ENCODE results near the gene RAPGEF6.
A peak's percentile ranks its signal among the peaks of the same experiment; 100 is the strongest.
"Not testable (repeated sequence)": the region's sequence is repeated elsewhere in the genome, so short reads cannot be mapped to it uniquely, and the experiment has no call there.

The RAPGEF6 gene

DNA sequence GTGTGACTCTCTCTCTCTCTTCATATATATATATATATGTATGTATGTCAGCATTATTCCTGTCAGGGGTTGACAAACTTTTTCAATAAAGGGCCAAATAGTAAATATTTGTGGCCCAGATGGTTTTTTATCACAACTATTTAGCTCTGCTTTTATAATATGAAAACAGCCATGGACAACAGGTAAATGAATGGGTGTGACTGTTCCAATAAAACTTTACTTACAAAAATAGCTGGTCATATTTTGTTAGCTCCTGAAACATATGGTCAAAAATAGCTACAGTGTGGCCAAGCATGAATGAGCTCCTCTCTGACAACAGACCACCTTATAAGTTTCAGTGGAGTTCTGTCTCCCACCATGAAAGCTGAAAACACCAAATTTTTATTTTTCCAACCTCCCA lies 21.6 kb downstream of the RAPGEF6 start:
- intact Hi-C loops (cut with DNase I): no loop called here
- DNase-seq: no peak

DNA sequence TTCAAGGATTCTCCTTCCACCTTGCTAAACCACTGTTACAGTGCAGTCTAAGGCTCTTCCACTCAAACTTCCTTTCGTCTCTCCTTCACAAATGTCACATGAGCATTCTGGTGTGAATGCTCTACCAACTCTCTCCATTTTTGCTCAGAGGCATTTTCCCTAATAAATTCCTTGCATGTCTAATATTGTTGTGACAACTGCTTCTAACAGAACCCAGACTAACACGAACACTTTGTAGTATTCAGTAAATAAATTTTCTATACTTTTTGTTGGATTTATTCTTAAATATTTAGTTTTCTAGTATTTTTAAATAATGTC lies 24.0 kb downstream of the RAPGEF6 start:
- intact Hi-C loops (cut with DNase I): no loop called here

DNA sequence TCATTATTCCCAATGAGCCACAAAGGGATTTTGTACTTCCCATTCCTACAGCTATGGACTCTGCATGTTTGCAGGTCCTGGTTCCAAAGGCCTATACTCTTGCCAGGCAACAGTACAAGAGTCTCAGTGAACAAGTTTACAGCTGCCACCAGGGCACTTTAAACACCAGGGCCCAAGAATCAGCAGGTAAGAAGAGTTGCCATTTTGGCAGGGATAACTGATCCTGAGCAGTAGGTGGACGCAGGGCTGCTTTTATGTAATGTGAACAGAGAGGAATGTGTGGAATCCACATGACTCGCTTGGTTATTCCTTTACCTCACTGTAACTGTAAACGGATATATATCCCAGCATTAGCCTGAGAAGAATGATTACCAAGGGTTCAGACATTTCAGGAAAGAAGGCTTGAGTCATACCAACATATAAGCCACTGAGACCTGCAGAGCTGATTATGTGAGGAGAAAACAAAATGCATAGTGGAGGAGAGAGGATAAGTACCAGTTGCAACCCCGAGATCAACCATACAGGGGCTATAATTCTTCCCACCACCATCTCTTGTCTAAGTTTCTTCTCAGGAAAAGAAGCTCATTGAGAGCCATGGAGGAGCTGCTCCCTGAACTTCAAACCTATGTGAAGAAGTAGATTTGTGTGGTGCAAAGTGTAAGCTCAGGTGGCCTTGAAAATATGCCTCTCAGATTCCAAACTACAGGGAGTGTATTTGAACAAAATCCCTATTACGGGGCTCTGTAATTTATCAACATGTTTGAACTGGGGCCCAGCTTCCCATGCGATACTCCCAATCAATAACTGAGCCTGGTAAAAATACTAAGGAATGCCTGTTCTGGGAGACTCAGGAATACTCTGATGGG lies 24.6 kb downstream of the RAPGEF6 start:
- intact Hi-C loops (cut with DNase I): no loop called here
- DNase-seq: no peak

More for the DNA sequence above, 24.0 kb downstream of the RAPGEF6 start:
- no peak for DNase-seq

DNA sequence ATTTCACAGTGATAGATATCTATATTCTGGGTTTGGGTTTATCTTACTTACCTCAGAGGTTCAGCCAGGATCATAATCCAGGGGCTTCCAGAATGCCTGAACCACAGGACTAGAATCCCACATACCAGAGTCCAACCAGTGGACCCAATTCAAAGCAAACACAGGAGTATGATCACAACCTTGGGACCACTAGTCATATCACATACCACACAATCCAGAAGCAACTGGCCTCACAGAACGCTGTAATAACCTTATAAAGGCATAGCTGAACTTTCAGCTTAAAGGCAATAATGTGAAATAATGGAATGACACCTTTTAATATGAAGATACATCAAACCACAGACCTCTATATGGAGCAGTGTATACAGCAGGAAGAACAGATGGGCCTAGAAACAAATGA lies 25.3 kb downstream of the RAPGEF6 start:
- no peak for DNase-seq
- intact Hi-C loops (cut with DNase I): no loop called here

DNA sequence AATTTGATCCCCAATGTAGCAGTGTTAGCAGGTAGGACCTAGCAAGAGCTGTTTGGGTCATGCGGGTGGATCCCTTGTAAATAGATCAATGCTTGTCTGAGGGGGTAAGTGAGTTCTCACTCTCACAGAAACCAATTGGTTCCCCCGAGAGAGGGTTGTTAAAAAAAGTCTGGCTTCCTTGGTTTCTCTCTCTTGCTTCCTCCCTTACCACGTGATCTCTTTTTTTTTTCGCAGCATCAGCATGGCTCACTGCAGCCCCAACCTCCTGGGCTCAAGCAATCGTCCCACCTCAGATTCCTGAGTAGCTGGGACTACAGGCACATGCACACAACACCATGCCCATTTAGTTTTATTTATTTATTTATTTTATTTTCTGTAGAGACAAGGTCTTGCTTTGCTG lies 26.4 kb downstream of the RAPGEF6 start:
- intact Hi-C loops (cut with DNase I): no loop called here
- no peak for DNase-seq

DNA sequence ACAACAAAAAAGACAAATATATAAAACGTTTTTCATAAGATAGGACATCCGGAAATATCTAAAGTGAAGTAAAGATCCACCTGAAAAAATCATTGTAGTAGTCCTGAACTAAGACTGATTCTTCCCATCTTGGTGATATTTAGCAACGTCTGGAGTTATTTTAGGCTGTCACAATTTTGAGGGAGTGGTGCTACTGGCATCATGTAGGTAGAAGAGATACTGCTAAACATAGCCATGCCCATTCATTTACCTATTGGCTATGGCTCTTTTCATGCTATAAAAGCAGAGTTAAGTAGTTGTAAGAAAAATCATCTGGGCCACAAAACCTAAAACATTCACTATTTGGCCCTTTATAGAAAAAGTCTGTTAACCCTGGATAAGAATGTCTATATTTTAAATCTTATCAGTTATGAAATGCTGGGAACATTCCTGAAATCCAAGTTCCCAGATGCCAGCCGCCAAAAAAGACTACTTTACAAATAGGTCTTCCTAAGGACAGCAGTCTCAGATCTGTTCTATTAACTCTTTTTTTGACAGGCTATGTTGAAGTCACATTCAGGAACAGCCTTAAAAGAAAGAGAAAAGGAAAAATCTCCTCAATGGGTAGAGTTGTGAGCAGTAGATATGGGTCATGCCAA lies 27.0 kb downstream of the RAPGEF6 start:
- DNase-seq: no peak
- intact Hi-C loops (cut with DNase I): no loop called here

DNA sequence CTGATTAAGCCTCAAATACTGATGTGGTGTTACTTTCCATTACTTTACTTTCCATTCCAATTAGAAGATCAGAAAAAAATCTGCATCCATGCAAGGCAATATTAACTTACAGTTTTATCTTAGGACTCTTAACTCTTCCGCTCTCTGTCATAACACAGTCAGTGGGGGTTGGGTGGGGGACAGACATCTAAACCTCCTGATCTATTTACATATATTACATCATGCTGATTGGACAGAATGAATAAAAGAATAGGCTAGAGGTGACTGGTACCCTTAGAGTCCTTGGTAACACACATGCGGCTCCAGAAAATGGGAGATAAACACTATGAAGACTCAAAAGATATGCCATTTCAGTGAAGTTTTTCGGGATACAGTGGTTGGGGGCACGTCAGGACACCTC lies 27.6 kb downstream of the RAPGEF6 start:
- no peak for DNase-seq
- intact Hi-C loops (cut with DNase I): no loop called here

DNA sequence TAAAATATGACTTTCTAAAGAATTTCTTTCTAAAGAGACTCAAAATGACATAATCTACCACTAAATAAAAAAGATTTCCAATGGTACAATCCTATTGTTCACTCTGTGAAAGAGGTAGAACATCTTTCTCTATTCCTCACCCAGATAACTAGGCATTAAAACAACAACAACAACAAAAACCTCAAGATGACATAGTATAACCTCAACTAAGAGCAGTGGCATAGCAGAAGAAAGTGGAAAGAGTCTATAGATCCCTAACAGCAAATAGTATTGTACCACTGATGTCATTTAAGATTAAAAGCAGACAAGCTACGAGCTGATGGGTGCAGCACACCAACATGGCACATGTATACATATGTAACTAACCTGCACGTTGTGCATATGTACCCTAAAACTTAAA lies 29.9 kb downstream of the RAPGEF6 start:
- no peak for DNase-seq
- intact Hi-C loops (cut with DNase I): no loop called here

DNA sequence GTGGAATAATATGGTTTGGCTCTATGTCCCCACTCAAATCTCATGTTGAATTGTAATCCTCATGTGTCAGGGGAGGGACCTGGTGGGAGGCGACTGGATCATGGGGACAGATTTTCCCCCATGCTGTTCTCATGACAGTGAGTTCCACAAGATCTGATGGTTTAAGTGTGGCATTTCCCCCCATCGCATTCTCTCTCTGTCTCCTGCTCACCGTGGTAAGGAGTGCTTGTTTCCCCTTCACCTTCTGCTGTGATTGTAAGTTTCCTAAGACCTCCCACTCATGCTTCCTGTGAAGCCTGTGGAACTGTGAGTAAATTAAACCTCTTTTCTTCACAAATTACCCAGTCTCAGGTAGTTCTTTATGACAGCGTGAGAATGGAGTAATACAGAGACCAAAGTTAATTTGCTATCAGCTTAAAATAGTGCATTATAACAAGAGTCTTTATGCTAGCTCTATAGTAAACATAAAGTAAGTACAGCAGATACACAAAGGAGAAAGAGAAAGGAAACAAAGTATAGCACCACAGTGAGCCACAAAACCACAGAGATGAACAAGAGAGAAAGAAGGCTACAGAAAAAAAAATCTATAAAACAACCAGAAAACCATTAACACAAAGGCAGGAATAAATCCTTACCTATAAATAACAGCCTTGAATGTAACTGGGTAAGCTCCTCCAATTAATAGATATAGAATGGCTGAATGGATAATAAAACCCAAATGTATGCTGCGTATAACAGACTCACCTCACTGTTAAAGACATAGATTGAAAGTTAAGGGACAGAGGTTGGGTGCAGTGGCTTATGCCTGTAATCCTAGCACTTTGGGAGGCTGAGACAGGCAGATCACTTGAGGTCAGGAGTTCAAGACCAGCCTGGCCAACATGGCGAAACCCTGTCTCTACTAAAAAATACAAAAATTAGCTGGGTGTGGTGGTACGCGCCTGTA lies 39.7 kb downstream of the RAPGEF6 start:
- DNase-seq: no peak
- intact Hi-C loops (cut with DNase I): no loop called here

DNA sequence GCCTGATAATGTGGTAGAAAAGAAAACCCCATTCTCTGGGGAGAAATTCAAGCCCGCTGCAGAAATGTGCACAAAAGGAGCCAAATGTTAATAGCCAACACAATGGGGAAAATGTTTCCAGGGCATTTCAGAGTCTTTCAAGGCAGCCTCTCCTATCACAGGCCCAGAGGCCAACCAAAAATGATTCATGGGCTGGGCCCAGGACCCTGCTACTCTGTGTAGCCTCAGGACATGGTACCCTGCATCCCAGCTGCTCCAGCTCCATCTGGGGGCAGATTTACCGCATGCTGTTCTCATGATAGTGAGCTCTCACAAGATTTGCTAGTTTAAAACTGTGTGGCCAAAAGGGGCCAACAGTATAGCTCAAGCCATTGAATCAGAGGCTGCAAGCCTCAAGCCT lies 41.1 kb downstream of the RAPGEF6 start:
- intact Hi-C loops (cut with DNase I): loop anchor here (5.0 kb wide), 1 partner anchor 38 kb away; no protein-coding TSS in a partner anchor

DNA sequence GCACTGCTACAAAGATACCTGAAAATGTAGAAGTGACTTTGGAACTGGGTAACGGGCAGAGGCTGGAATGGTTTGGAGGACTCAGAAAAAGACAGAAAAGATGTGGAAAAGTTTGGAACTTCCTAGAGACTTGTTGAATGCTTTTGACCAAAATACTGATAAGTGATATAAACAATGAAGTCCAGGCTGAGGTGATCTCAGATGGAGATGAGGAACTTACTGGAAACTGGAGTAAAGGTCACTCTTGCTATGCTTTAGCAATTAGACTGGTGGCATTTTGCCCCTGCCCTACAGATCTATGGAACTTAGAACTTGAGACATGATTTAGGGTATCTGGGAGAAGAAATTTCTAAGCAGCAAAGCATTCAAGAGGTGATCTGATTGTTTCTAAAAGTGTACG lies 41.6 kb downstream of the RAPGEF6 start:
- DNase-seq: not testable (repeated sequence)
- intact Hi-C loops (cut with DNase I): loop anchor here (5.0 kb wide), 1 partner anchor 39 kb away; no protein-coding TSS in a partner anchor

More for the DNA sequence above, 41.1 kb downstream of the RAPGEF6 start:
- DNase-seq: no peak

DNA sequence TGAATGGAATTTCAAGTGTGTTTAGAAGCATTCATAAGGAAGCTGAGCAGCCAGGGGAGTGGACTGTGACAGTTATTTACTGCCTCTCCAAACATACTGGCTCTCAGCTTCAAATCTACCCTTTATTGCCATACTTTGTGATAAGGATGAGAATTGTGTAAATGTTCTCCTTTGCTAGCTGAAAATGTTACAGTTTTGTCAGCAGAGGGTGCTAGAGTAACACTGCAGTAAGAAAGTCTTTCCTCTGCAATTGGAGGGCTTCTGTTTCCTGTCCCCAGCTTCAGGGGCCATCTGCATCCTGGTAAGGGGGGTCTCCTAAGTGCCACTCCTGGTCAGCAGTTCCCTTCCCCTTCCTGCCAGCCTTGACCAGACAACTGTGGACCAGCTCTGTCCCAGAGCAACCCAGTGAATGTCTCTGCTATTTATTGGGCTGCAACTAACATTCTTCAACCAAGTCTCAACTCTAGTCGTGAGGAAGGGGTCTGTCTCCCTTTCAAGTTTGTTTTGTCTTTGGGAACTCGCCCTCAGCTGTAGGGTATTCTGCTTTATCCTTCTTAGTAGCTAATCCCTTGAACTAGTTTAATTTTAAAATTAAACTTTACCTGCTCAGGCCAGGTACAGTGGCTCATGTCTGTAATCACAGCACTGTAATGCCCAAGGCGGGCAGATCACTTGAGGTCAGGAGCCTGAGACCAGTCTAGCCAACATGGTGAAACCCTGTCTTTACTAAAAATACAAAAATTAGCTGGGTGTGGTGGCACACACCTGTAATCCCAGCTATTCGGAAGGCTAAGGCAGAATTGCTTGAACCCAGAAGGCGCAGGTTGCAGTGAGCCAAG lies 45.3 kb downstream of the RAPGEF6 start:
- DNase-seq: peak in 4 of 10 donors; percentile 4 to 77 (median 30)

DNA sequence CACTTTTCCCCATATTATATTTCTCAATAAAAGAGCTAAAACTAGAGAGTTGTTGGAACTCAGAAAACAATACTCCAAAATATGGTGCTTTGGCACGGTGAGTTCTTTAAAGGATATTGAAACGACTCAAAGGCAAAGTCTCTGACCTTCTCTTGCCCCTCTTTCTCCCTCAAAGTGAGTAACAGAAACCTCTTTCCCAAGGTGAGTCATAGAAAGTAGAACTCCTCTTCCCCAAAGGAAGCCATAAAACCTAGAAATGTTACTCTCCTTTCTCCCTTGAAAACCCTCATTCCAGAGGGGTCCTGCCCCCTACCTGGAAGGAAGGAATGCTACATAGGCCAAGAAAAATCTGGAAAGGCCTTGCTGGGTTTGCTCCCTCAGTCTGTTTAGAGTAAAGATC lies 47.5 kb downstream of the RAPGEF6 start:
- no peak for DNase-seq
- intact Hi-C loops (cut with DNase I): loop anchor here (5.0 kb wide), 1 partner anchor 475 kb away; the partner anchor contains the start of gene IL3

More for the DNA sequence above, 45.3 kb downstream of the RAPGEF6 start:
- intact Hi-C loops (cut with DNase I): loop anchor here (1.0 to 5.0 kb wide), 4 partner anchors 43 to 473 kb away; partner anchors contain the start of gene IL3

DNA sequence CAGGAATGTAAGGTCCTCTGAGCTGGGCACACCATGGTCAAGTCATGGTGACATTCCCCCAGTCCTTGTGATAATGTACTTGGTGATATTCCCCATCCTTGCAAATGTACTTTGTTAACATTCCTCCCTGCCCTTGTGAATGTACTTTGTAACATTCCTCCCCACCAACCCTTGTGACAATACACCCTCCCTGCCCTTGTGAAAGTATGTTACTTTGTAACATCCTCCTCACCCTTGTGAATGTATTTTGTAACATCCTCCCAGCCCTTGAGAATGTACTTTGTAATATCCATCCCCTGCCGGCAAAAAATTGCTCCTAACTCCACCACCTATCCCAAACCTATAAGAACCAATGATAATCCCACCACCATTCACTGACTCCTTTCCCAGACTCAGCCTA lies 53.3 kb downstream of the RAPGEF6 start:
- intact Hi-C loops (cut with DNase I): no loop called here
- DNase-seq: no peak

DNA sequence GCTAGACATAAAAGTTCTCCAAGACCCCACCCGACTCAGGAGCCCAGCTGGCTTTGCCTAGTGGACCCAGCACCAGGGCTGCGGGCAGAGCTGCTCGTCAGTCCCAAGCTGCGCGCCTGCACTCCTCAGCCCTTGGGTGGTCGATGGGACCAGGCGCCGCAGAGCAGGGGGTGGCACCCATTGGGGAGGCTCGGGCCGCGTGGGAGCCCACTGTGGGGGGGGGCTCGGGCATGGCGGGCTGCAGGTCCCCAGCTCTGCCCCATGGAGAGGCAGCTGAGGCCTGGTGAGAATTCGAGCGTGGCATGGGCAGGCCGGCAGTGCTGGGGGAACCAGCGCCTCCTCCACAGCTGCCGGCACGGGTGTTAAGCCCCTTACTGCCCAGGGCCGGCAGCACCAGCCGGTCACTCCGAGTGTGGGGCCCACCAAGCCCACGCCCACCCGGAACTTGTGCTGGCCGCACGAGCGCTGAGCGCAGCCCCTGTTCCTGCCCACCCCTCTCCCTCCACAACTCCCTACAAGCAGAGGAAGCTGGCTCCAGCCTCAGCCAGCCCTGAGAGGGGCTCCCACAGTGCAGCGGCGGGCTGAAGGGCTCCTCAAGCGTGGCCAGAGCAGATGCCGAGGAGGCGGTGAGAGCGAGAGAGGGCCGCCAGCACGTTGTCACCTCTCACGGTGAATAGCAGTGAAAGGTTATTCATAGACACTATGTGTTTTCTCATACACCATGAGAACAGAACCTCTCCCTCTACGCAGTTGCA lies 54.9 kb downstream of the RAPGEF6 start:
- intact Hi-C loops (cut with DNase I): no loop called here
- DNase-seq: peak in 1 of 10 donors; percentile 70

DNA sequence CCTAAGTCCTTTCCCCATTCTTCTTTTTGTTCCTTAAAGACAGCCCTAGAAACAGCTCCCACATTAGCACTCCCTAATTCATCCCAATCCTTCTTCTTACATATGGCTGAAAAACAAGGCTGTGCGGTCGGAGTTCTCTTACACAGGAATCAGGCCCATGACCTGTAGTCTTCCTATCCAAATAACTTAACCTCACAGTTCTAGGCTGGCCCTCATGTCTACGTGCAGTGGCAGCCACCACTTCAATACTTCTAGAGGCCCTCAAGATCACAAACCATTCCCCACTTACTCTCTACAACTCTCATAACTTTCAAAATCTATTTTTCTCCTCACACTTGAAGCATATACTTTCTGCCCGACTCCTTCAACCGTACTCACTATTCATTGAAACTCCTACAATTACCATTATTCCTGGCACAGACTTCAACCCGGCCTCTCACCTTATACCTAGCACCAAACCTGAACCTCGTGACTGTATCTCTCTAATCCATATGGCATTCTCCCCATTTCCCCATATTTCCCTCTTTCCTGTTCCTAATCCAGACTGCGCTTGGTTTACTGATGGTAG lies 59.3 kb downstream of the RAPGEF6 start:
- intact Hi-C loops (cut with DNase I): no loop called here
- DNase-seq: no peak

DNA sequence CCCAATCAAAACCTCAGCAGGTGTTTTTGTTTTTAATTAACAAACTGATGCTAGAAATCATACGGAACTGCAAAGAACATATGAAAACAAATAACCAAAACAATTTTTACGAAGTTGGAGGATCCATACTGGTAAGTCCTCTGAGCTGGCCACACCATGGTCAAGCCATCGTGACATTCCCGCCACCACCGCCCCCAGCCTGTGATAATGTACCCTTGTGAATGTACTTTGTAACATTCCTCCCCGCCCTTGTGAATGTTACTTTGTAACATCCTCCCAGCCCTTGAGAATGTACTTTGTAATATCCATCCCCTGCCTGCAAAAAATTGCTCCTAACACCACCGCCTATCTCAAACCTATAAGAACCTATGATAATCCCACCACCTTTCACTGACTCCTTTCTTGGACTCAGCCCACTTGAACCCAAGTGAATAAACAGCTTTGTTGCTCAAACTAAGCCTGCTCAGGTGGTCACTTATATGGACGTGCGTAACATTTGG lies 63.3 kb downstream of the RAPGEF6 start:
- intact Hi-C loops (cut with DNase I): no loop called here
- no peak for DNase-seq

DNA sequence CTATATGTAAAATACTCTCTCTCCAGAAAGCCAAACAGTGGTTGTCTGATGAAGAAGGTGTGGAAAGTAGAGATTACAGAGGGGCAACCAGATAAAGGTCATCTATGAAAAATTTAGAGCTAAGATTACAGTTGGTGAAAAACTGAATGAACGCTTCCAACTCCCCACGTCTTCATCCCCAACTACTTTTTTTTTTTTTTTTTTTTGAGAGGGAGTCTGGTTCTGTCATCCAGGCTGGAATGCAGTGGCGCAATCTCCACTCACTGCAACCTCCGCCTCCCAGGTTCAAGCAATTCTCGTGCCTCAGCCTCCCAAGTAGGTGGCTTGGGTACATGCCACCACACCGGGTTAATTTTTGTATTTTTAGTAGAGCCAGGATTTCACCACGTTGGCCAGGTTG lies 64.3 kb downstream of the RAPGEF6 start:
- intact Hi-C loops (cut with DNase I): no loop called here
- no peak for DNase-seq

DNA sequence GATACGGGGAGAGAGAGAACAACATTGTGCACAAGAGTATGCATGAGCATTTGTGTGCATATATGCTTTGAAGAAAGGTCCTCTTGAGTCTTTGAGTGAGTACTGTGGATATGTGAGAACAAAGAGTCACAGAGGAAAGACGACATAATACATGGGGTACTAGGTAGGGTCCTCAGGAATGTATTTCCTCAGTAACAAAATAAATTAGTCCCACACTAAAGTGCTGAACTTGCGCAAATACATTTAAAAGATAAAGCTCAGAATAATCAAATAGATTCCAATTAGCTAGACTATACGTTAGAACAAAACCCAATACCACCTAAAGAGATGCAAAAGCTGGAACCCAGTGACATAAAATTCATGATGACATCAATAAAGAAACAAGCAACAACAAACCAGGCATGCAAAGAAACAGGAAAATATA lies 70.8 kb downstream of the RAPGEF6 start:
- intact Hi-C loops (cut with DNase I): no loop called here
- DNase-seq: no peak

Measured in posterior cingulate gyrus (tissue), 11 donors.